Stimulated activated CD4-positive, alpha-beta T cell treated with anti-CD3 and anti-CD28 coated beads, TNF-alpha, amount 100 ng/mL, for 4 hours (primary cell): ENCODE measurements around the gene MOGAT3.

Experiments used
- DNase-seq, 3 experiments: peaks; one replicate each; pipeline ENCODE4 v3.0.0-alpha.2; 2020; ENCODE audit warnings: low read depth in 3 of 3

Gene MOGAT3

DNA sequence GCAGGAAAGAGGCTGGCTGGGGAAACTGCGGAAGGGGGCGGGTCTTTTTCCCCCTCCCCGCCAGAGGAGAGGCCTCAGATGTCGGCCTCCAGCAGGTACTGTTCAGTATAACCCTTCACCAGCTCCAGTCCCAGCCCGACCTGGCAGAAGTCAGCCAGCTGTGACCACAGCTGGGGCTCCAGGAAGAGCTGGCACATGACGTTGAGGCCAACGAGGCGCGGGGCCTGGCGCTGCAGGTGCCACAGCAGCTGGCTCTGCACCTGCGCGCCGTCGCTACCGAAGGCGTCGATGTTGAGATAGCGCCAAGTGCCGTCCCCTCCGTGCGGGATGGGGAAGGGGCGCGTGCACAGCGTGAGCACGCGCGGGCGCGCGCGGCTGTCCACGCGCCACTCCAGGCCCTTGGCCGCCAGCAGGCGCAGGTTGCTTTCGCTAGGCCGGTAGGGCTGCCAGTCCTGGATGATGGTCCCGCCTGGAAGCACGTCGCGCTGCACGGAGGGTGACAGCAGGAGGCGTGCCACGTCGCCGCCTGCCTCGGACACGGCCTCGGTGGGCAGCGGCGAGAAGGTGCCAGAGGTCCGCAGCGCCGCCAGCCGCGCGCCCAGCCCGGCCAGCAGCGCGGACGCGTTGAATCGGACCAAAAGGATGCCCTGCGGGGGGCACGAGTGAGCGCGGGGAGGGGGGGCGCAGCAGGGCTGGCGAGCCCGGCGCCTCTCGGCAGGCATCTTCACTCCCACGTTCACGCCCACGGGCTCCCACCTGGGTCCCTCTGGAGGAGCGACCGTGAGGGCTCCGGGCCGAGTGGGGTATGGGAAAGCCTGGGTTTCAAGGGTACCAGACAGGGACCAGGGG, 28.6 kb downstream of the MOGAT3 start:
- no peak for DNase-seq

GRCh38 chr7:101171442-101171837, 29.4 kb downstream of the MOGAT3 start:
- no peak for DNase-seq

DNA sequence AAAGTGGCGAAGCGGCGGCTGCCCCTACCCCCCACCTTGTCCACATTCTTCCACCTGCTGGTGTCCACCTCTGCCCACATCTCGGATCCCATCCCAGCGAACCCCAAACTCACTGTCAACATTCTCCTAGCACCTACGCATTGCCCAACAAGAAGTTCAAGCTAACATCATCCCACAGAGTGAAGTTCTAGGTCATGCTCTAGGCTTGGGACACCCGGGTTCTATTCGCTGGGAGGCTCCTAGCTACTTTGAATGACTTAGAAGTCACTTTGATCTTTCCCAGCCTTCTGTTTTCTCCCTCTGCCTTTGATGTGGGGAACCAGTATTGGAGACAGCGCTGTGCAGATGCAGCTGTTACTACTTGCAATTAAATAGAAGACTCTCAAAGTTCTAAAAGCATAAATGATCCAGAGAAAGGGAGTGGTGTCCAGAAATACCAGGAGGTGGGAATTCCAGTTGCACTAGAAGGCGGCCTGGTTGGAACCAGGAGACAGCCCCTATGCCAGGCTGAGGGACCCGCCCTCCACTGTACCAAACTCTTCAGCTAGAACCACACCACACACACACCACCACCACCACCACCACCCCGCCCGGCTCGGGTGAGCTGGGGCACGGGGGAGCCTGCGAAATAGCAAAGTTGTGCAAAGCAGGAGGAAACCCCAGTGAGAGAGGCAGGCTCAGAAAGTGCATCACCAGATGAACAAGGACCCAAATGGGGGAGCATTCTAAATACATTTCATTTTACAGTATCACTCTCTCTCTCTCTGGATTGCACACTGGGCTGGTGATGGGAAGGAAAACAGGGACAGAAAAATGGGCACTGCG, 30.0 kb downstream of the MOGAT3 start:
- DNase-seq, result no peak

DNA sequence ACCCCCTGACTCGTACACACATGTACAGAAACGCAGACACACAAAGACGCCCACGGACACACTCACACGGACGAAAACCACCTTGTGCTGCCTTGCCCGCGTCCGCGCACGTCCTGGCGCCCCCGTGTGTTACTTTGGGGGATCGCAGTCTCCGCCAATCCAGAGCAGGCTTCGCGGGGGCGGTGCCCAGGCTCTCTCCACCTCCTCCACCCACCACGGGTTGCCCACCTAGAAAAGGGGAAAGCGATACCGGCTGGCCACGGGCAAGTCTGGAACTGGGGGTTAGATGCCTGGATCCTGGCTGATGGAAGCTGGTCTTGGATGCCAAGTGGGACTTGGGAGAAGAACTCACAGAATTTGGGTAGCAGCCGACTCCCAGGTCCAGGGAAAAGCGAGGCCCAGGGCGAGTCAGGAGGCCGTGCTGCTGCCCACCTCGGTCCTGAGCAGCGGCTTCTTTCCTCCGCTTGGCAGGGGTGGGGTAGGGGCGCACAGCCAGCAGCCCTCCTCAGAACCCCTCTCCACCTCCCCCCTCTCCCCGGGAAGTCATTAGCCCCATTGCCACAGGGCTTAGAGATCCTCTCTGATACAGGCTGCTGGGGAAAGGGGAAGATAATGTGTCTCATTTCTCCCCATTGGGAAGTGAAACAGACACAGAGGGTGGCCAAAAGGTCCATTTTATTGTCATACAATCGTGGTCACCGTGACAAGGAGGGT, 30.8 kb downstream of the MOGAT3 start:
- DNase-seq, result peak; percentile 68 to 78 (median 70)

DNA sequence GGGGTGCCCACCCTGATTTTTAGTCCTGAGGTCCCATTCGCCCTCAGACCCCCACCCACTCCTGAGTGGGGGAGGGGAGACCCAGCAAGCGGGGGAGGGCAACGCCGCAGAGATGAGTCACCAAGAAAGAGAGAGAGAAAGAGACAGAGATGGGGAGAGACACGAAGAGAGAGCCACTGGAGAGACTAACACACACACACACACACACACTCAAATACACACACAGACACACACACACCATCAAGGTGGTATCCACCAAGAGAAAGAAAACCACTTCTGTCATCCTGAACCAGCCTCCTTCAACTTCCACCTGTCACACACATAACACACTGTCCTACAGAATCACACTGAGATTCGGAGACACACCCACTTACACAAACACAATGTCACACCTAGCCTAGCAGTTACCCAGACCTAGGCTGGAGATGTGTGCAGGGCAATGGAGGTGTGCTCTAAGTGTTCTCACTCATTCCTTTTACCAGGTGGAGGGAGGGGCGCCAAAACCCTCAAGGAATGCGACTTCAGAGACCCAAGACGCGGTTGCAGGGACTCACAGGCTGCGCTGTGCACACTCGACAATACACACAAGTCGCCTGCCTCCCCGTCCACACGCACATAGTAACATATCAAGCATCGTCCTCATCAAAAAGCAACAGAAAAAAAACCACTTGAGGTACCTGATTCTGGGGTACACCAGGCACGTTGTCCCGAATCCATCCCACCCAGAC, 31.6 kb downstream of the MOGAT3 start:
- DNase-seq, result no peak

- DNase-seq, result no peak
These were observed 32.3 kb downstream of the MOGAT3 start for GRCh38 chr7:101168412-101169049.

- DNase-seq, result no peak
These were observed 33.0 kb downstream of the MOGAT3 start for GRCh38 chr7:101167645-101168411.

GRCh38 chr7:101166909-101167644, 33.8 kb downstream of the MOGAT3 start:
- DNase-seq, result no peak

GRCh38 chr7:101166648-101166908, 34.3 kb downstream of the MOGAT3 start:
- DNase-seq, result no peak

DNA sequence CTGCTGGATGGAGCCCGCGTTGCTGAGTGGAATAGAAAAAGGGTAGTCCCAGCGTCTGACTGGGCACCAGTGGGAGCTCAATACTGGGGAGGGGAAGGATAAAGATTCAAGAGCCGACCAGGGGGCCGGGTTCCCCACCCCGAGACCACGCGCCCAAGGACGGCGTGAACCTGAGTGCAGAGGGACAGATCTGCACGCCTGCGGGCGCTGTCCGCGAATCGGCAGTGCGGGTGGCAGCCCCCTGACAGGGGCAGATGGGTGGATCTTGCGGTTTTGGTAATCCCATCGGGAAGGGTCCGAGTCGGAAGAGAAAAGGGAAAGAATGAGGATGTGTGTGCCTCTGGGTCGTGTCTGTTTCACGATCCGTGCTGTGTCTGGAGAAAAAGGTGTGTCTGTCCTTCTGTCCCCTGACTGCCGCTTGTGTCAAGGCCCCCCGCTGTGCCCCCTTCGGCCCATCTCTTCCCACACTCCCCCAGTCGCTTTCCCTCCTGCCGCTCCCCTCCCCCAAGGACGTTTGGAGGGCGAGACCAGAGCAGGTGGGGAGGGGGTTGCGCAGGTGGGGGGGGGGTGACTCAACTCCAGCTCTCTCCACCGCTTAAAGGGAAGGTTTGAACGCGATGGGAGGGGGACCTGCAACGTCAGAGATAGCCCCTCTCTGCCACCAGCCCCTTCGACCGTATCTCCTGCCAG, 34.7 kb downstream of the MOGAT3 start:
- DNase-seq, result no peak

- peak; percentile 80 to 82 (median 81) for DNase-seq
These were observed 35.5 kb downstream of the MOGAT3 start, which contains the start of gene VGF for GRCh38 chr7:101165075-101165957. Gene VGF (minus strand): TSS chr7:101165569. CDS start chr7:101164843, 726 bp downstream.

DNA sequence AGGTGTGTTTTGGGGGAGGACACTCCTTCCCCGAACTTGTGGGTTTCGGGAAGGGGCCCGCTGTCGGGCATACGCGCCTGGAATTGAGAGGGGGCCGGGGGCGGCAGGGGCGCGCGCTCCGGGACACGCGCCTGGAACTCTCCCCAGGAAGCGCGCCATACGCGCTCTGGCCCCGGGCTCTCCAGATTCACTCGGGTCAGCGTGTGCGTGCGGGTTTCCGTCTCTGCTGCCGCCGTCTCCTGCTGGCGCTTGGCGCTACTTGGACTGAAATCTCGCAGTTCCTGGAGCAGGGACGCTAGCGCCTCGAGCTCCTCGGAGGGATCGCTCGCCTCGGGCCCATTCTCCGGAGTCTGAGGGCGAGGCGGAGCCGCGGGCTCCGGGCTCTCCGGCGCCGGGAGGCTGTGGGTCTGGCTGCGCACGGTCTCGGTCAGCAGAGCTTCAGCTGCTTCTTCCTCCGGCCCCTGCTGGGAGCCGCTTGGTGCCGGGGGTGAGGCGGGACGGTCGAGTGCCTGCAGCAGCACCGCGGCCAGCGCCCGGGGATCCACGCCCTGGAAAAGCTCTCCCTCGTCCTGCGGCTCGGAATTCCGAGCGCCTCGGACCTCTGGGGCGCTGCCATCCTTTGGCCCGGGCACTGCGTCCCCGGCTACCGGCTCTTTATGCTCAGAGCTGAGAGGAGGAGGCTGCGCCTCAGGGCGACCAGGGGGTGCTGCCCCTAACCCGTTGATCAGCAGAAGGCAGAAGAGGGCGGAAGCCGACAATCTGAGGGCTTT, 36.6 kb downstream of the MOGAT3 start:
- DNase-seq, result no peak

DNA sequence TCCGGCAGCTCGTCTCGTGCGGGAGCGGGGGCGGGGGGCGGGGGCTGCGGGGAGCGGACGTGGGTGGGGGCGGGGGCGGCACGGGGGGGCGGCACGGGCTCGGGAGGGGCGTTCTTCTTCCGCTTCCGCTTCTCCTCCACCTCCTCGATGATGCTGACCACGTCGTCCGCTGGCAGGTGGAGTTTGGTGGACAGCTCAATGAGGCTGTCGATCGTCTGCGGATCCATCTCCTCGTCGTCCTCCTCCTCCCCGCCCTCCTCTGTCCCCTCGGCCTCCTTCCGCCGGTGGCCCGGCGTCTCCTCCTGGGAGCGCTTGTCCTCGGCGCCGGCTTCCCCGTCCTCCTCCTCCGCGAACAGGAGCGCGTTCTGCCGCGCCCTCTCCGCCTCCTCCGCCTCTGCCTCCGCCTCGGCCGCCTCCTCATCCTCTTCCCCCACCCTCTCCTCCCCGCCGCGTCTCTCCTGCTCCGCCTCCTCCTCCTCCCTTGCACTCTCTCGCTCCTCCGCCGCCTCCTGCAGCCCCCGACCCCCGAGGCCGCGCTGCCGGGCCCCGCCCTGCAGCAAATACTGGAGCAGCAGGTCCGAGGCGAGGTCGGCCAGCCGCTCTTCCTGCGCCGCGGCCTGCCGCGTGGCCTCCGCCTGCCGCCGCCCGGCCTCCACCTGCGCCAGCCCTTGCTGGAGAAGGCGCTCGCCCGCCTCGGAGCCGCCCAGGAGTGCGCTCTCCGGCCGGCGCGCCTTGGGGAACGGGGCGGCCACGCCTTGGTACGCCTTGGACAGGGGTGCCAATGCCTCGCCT, 37.4 kb downstream of the MOGAT3 start:
- no peak for DNase-seq

GRCh38 chr7:101162551-101163278, 38.1 kb downstream of the MOGAT3 start:
- no peak for DNase-seq

DNA sequence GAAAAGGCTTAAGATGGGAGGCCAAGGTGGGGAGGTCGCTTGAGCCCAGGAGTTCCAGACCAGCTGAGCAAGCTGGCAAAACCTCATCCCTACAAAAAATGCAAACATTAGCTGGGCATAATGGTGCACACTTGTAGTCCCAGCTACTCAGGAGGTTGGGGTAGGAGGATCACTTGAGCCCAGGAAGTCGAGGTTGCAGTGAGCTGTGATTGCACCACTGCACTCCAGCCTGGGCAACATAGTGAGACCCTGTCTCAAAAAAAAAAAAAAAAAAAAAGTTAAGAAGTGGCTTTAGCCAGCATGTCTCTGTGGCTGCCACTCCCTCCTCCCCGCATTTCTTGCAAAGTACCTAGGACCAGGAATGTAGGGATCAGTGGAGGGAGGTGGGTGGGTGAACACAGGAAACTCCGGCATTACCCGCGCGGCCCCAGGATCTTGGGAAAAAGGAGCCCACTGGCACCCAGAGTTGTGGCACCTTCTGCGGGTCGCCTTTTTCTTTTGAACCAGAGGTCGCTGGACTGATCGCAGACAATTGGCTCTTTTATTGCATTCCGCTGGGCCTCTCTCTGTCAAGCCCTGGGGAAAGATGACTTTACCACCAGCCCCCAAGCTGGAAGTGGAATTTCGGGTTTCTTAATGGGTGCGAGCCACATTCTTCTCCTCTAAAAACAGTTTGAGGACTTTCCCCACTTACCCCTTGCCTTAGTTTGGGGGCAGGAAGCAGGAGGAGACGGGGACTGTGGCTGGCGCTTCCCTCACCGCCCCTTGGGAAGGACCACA, 39.0 kb downstream of the MOGAT3 start:
- DNase-seq, result no peak
